HS-5 (cell line): ENCODE measurements around the gene LRRK2.
"Not testable (repeated sequence)": the region's sequence is repeated elsewhere in the genome, so short reads cannot be mapped to it uniquely, and the experiment has no call there.

Experiments used
- DNase-seq: peaks from one replicate; pipeline ENCODE4 v3.0.0-alpha.2; 2012; ENCODE audit warnings: low read depth

LRRK2 gene

DNA sequence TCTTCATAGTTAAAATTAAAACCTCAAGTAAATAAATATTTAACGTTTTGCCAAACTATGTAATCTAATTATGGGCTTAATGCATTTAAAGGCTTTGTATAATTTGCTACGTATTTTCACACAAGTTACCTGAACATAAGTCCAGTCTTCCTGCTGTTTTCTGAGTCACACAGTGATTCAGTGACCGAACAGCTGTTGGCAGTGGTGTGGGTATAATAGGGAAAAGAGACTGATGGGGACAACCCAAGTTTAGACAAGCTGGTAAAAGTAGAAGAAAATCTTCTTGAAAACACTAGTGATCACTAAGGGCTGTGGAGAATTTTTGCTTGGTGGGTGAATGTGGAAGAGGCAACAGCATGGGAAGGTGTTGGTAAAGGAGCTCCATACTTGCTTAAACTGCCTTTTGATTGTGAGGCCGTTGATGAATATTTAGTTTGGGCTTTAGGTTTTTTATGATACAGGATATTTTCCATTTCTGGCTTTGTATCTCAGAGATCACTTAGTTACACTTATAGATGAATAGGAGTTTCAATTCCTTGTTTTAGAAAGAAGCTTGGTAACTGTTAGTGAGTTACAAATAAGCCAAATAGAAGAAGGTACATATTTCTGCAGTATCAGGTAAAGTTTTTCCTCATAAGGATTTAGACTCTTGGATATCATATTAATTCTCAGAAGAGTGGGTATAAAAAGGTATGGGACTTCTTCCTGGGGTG lies 23.9 kb downstream of the LRRK2 start:
- DNase-seq: no peak

- DNase-seq: not testable (repeated sequence)
Measured at GRCh38 chr12:40250652-40251051, 25.9 kb downstream of the LRRK2 start.

GRCh38 chr12:40253936-40254335 lies 29.1 kb downstream of the LRRK2 start:
- DNase-seq: no peak

- no peak for DNase-seq
Measured at GRCh38 chr12:40254455-40255085, 29.8 kb downstream of the LRRK2 start.

GRCh38 chr12:40258371-40258770 lies 33.6 kb downstream of the LRRK2 start:
- no peak for DNase-seq

DNA sequence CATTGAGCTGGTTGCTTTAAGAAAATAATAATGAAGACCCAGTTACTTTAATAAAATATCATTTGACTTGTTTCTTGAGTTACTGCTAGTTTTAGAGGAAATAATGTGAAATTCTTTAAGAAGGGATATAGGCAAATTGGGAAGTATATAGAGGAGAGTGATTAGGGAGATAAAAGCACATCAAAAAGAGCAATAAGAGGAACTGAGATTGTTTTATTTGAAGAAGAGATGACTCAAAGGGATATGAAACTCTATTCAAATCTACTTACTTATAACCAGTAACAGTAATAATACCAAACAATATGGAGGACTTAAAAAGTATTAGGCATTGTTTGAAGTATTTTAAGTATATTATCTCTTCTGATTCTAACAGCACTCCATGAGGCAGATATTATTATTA lies 37.1 kb downstream of the LRRK2 start:
- DNase-seq: no peak

DNA sequence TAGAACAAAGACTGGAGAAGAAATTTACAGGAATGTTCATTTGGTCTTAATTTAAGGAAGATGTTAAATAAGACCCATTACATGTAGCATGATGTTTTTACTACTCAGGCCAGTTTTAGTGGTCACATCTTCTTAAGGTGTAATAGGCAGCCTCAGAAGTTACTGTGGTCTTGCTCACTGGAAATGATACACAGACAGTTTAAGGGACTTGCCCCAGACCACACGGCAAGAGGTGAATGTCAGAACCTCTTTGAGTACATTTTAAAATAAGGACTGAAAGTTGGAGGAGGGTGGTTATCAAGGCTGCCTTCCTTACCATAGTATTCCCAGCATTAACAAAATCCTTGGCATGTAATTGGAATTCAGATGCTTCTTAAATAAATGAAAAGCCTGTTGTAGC lies 37.9 kb downstream of the LRRK2 start:
- no peak for DNase-seq

DNA sequence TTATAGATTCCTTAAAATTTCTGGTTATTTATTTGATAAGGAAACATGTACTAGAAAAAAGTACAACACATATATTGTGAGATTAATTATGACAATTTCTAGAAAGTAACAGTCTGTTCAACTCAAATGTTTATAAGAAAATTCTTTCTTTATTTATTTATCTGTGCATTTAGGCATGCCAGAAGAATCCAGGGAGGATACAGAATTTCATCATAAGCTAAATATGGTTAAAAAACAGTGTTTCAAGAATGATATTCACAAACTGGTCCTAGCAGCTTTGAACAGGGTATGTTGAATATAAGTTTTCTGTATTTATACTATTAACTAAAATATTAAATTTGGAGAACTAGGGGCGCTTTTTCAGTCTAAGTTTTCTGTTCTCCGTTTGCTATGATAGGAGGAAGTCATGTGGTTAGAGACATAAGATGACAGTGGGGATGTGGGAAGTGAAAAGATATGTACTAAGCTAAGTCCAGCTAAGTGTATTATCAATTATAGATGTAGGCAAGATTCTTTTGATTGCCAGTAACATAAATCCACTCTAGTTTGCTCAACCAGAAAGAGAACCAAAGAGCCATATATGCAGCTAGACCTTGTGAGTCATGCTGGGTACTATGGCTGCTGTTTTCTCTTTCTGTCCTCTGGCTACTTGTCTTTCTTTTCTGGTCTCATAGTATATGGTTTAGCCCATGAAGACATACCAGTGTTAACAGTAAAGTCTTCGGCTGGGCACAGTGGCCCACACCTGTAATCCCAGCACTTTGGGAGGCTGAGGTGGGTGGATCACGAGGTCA lies 39.0 kb downstream of the LRRK2 start:
- DNase-seq: no peak

GRCh38 chr12:40271981-40272664 lies 47.3 kb downstream of the LRRK2 start:
- DNase-seq: no peak

- DNase-seq: no peak
Measured at GRCh38 chr12:40281791-40282364, 57.1 kb downstream of the LRRK2 start.

DNA sequence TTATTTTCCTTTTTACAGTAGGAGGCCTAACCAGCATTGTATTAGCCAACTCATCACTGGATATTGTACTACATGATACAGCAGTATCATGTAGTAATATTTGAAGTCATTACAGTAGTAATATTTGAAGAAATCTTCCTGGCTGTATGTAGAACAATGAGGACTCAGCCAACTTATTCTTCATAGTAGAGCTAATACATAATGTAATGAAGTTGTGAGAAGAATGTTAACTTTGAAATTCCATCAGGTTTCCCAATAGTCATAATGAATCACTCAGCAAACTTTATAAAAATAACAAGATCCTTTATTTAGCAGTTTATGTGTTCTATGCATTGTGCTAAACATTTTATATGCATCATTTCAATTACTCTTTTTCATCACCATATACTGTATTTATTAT lies 61.8 kb downstream of the LRRK2 start:
- DNase-seq: no peak

- no peak for DNase-seq
Measured at GRCh38 chr12:40287369-40287975, 62.7 kb downstream of the LRRK2 start.

- no peak for DNase-seq
Measured at GRCh38 chr12:40292788-40293429, 68.1 kb downstream of the LRRK2 start.

DNA sequence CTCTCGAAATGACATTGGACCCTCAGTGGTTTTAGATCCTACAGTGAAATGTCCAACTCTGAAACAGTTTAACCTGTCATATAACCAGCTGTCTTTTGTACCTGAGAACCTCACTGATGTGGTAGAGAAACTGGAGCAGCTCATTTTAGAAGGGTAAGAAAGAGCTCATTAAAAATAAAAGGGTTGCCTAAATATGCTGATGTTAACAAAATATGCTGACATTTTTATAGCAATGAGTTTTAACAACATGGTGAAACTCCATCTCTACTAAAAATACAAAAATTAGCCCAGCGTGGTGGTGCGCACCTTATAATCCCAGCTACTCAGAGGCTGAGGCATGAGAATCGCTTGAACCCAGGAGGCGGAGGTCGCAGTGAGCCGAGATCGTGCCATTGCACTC lies 73.5 kb downstream of the LRRK2 start:
- DNase-seq: no peak

- no peak for DNase-seq
Measured at GRCh38 chr12:40300490-40300889, 75.7 kb downstream of the LRRK2 start.

- DNase-seq: no peak
Measured at GRCh38 chr12:40309001-40309400, 84.2 kb downstream of the LRRK2 start.

- DNase-seq: no peak
Measured at GRCh38 chr12:40310211-40310610, 85.4 kb downstream of the LRRK2 start.

GRCh38 chr12:40312196-40312595 lies 87.4 kb downstream of the LRRK2 start:
- no peak for DNase-seq

DNA sequence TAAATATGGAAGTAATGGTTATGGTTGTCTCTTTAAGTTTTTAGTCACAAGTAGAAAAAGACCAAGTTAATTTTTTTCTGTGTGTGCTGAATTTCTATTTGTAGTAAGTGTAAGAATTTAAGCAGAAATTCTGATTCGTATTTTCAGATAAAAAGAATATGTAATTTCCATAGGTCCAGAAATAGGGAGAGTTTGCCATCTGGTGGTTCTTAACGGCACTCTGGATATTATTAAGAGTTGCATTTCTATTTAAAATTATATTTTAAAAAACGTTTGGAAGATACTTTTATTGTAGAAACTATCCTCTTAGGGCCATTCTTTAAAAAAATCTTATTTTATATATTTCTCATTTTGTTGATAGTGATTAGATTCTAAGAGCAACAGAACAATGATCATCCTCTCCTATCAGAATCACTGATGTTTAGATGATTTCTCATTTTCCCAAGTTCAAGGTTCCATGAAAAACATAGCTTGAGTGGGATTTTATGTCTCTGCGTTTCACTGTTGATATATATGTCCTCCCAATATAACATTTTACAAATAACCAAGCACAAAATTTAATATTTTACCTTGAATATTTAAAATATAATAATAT lies 88.3 kb downstream of the LRRK2 start:
- DNase-seq: no peak

- no peak for DNase-seq
Measured at GRCh38 chr12:40313928-40314327, 89.1 kb downstream of the LRRK2 start.

DNA sequence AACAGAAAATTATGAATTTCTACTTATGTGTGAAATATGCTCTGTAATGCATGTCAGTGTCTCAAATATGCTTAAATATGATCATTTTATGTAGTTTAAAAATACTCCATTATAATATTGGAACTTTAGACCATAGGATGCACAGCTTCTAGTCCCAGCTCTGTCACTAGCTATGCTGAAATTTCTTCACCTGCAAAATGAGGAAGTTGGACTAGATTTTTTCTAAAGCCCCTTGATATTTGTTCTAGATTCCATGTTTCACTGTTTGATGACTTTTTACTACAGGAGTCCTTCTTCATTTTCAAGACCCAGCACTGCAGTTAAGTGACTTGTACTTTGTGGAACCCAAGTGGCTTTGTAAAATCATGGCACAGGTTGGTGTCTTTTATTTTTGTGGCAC lies 90.1 kb downstream of the LRRK2 start:
- DNase-seq: no peak
